ENCODE results near the gene YPEL3. TPM values are rescaled to one million over a fixed set of nuclear protein-coding genes. Genes with fewer than 3 reads are reported as not detected.

YPEL3 gene
- total and polyA plus RNA-seq, 2 donors (not counting 3 experiments of a cell fraction or from before 2014, with no cell fraction given) = 46.1 to 78.0 TPM

DNA sequence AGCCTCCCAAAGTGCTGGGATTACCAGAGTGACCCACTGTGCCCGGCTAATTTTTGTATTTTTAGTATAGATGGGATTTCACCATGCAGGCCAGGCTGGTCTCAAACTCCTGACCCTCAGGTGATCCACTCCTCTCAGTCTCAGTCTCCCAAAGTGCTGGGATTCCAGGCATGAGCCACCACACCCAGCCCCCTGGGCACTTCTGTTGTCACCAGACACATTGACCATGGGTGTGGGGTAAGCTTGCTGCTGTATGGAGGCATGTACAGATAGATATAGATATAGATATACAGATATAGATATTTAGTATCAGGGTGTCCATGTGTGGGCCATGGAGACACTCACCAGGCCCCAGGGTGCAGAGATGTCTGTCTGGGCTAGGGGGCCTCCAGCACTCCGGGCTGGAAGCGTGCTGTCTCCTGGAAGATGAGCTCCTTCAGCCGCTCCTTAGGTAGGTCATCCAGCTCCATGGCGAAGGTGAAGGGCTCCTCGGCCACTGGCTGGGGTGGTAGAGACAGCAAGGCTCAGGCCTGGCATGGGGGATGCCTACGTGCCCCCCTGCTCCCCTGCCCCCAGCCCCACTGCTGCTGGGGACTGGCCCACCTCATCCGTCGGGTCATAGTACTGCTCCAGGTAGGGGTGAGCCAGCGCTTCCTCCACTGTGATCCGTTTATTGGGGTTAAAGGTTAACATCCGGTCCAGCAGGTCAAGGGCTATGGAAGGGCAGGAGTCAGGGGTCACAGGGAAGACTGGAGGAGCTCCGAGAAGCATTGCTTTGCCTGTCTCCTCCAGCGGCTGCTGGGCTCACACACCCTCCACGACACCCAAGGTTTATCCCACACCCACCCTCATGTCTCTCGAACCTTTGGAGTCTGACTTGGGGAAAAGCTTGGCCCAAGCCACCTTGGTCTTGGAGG is 20.5 kb upstream of the YPEL3 start:
- dilution Hi-C loops (cut with MboI; ENCODE audit: extremely low pct_ligation_motif_present, low sequenced_read_pairs) = no loop called here

More for the DNA sequence above, 20.5 kb upstream of the YPEL3 start:
- intact Hi-C loops (cut with micrococcal nuclease) = no loop called here
- H3K79me2 ChIP-seq (ENCODE audit: control insufficient read depth, insufficient read depth, low read length) = peaks cover 2% of the 10 kb centered on the region
- H4K20me1 ChIP-seq (replicated peaks; ENCODE audit: control insufficient read depth, extremely low read depth, insufficient read depth, low read length) = no peaks in the 10 kb centered on the region
- no peaks in the 10 kb centered on the region for H3K9me1 ChIP-seq (replicated peaks; ENCODE audit: control insufficient read depth, extremely low read depth, insufficient read depth, low read length)
- H3K4me2 ChIP-seq (ENCODE audit: insufficient read depth, low read length) = no peak overlapping the region
- FAIRE-seq (no peak), DNase-seq (ENCODE audit: low read depth, low spot score) (no peak)
- H3K9ac ChIP-seq (replicated peaks; ENCODE audit: extremely low read depth, insufficient read depth, low read length) = no peak overlapping the region
- H3K27ac ChIP-seq (ENCODE audit: insufficient read depth, low read depth, low read length) = no peak overlapping the region
- peaks cover 20 to 47% of the 10 kb centered on the region in 2 experiments for H3K36me3 ChIP-seq (ENCODE audit: control insufficient read depth in 2 of 2, extremely low read depth in 1 of 2, insufficient read depth in 2 of 2, low read length in 2 of 2)
- POLR2A ChIA-PET = interaction anchor here (0.7 kb wide), 1 partner anchor 302 kb away, joined by 3 read pairs; no protein-coding TSS in a partner anchor
- peaks cover 5% of the 10 kb centered on the region for H3K4me1 ChIP-seq (ENCODE audit: control insufficient read depth, extremely low read depth, insufficient read depth, low read length)
- CTCF ChIA-PET = interaction anchor here (1.6 kb wide), 1 partner anchor 13 kb away, joined by 5 read pairs; no protein-coding TSS in a partner anchor
- H3K27me3 ChIP-seq (ENCODE audit: control insufficient read depth in 2 of 2, insufficient read depth in 2 of 2, low read length in 2 of 2) = no peaks in the 10 kb centered on the region
- no peaks in the 10 kb centered on the region for H3K9me3 ChIP-seq (replicated peaks; ENCODE audit: control insufficient read depth, insufficient read depth, low read length)
- BruUV-seq (replicated peaks) = no TSS peak
- TF ChIP-seq JUN (IDR thresholded peaks at IDR 0.05; ENCODE audit: borderline replicate concordance, insufficient read depth, insufficient read length, low read depth) = no peak
- no peak for TF ChIP-seq POLR2A (IDR thresholded peaks at IDR 0.05; ENCODE audit: low read depth, low read length)
- TF ChIP-seq GATA2 (IDR thresholded peaks at IDR 0.05; ENCODE audit: insufficient read depth, insufficient read length, low read depth, low read length) = no peak
- TF ChIP-seq FOS (IDR thresholded peaks at IDR 0.05; ENCODE audit: borderline replicate concordance, insufficient read depth, low read length) = no peak
- TF ChIP-seq EZH2 (IDR thresholded peaks at IDR 0.05; ENCODE audit: borderline replicate concordance, low read depth, low read length, severe bottlenecking) = no peak
- no peak for TF ChIP-seq MYC (IDR thresholded peaks at IDR 0.05; ENCODE audit: low read depth, low read length)
- TF ChIP-seq, protein P1, sequence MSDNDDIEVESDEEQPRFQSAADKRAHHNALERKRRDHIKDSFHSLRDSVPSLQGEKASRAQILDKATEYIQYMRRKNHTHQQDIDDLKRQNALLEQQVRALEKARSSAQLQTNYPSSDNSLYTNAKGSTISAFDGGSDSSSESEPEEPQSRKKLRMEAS (IDR thresholded peaks at IDR 0.05; ENCODE audit: insufficient read depth, insufficient read length) = no peak
- TF ChIP-seq POLR2AphosphoS5 (IDR thresholded peaks at IDR 0.05; ENCODE audit: insufficient read depth, low read depth, low read length) = no peak
- no peak for TF ChIP-seq CTCF (IDR thresholded peaks at IDR 0.05; ENCODE audit: extremely low read depth in 1 of 2, insufficient read depth in 1 of 2, low read depth in 1 of 2, low read length in 2 of 2)
- no peak overlapping the region for H2AFZ ChIP-seq (ENCODE audit: low read depth, low read length)
- H3K4me3 ChIP-seq (replicated peaks in 1 of 3; ENCODE audit: insufficient read depth in 1 of 3, low read depth in 1 of 3, low read length in 3 of 3) = no peak overlapping the region

Data from endothelial cell of umbilical vein (primary cell).